NCI-H748 (cell line): ENCODE data around the gene FALEC.
A peak's percentile ranks its signal among the peaks of the same experiment; 100 is the strongest.
"Not testable (repeated sequence)": the region's sequence is repeated elsewhere in the genome, so short reads cannot be mapped to it uniquely, and the experiment has no call there.

Experiments used
- DNase-seq: peaks from one replicate; lab custom pipeline; 2025; ENCODE audit not compliant: unreplicated experiment; lab: John Stamatoyannopoulos, UW

Gene FALEC

GRCh38 chr1:150558303-150558704, 42.8 kb downstream of the FALEC start:
- no peak for DNase-seq

- DNase-seq = no peak
These were observed 43.5 kb downstream of the FALEC start for GRCh38 chr1:150558761-150559655.

DNA sequence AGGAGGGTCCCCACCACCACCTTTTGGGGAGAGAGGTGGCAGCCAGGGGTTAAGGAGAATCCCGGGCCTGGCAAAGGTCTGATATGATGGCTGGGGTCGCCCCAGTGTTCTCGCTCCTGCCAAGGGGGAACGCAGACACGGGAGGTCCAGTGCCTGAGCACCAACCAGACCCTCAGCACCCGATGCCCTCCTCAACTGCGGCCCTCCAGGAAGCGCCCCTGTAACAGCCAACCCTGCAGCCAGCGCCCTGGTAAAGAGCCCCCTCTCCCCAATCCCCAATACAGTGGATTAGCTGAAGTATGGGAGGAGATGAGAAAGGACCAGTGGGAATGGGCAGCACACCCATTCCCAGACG, 44.1 kb downstream of the FALEC start:
- no peak for DNase-seq

DNA sequence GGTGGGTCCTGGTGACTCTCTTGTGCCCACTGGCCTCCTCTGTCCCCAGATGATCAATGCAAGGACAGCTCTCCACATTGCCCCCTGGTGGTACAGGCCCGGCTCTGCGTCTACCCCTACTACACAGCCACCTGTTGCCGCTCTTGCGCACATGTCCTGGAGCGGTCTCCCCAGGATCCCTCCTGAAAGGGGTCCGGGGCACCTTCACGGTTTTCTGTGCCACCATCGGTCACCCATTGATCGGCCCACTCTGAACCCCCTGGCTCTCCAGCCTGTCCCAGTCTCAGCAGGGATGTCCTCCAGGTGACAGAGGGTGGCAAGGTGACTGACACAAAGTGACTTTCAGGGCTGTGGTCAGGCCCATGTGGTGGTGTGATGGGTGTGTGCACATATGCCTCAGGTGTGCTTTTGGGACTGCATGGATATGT, 44.5 kb downstream of the FALEC start:
- peak; percentile 67 for DNase-seq

DNA sequence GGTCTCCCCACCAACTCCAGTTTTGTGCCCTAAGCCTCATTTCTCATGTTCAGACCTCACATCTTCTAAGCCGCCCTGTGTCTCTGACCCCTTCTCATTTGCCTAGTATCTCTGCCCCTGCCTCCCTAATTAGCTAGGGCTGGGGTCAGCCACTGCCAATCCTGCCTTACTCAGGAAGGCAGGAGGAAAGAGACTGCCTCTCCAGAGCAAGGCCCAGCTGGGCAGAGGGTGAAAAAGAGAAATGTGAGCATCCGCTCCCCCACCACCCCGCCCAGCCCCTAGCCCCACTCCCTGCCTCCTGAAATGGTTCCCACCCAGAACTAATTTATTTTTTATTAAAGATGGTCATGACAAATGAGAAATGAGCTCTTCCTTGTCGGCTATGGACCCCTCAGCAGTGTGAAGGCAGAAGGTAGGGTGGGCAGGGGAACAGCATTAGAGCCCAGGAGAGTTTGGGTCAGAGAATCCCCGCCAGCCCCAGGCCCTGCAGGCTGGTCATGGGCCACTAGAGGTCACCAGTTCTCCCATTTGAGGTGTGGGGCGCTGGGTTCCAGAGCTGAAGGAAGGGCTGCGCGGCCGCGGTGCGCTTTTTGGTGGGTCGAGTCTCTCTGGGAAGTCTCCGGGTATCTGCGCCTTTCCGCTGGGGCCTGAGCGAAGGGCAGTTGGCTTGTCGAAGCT, 45.2 kb downstream of the FALEC start:
- peak; percentile 88 for DNase-seq

DNA sequence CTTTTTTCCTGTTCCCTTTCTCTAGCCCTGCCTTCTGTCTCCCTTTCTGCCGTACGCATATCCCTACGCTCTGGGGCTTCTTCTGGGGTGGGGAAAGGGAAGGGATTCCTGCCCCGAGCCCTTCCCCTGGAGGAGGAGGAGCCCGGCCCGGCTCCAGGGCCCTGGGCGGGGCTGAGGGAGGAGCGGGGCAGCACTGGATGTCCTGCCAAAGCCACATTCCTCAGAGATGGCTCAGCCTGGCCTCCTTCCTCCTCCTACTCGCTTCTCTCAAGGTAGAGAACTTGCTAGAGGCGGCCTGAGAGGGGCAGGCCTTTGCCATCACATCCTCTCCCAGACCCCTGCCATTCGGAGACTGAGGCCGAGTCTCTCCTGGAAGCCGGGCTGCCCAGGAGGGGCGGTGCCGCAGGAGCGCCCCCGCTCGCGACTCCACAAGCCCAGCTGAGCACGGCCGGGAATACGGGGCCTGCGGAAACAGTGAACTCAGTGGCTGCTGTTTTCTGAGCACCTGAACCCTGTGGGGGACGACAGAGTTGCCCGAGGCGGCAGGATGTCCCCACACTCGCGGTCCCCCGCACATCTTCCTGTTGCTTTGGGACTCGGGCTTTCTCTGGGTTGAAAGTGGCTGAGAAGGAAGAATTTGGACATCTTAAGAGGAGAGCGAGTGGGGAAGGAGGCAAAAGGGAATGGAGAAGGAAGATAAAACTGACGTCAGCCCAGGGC, 45.9 kb downstream of the FALEC start:
- peak; percentile 85 for DNase-seq

GRCh38 chr1:150561974-150562445, 46.5 kb downstream of the FALEC start:
- peak; percentile 88 for DNase-seq

DNA sequence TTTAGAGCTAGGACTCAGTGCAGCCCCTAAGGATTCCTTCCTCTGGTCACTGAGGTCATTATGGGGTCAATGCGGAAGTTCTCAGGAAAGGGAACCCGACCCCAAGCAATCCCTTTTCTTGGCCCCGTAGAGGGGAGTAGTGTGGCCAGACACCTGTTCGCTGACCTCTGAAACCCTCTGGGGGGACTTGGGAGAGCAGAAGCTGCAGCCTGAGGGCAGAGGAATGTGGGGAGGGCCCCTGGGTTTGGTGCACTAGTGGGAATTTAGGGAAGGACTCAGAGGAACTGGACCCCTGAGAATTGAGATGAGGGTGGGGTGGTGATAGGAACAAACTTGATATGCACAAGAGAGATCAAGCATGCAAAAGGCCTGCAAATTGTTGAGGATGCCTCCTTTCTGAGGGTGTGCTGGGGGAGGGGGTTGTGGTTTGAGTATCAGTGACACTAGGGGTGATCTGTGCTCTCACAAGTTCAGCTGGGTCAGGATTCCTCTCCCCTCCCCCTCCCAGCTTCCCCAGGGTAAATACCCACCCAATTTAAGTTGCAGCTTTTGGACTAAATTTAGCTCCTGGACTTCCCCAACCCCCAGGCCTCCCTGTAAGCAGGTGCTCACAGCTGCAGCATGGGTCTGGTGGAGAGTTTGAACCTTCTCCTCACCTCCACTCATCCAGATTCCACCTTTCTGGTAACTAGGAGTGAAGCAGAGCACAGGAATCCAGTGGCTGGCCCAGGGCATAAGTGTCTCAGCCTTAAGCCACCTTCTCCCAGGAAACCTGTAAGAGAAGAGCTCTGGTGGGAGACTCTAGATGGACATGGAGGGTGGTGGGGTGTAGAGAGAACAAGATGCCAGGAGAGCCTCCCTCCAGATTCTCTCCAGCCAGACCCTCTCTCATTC, 47.1 kb downstream of the FALEC start:
- no peak for DNase-seq

GRCh38 chr1:150563340-150564038, 47.9 kb downstream of the FALEC start:
- no peak for DNase-seq

DNA sequence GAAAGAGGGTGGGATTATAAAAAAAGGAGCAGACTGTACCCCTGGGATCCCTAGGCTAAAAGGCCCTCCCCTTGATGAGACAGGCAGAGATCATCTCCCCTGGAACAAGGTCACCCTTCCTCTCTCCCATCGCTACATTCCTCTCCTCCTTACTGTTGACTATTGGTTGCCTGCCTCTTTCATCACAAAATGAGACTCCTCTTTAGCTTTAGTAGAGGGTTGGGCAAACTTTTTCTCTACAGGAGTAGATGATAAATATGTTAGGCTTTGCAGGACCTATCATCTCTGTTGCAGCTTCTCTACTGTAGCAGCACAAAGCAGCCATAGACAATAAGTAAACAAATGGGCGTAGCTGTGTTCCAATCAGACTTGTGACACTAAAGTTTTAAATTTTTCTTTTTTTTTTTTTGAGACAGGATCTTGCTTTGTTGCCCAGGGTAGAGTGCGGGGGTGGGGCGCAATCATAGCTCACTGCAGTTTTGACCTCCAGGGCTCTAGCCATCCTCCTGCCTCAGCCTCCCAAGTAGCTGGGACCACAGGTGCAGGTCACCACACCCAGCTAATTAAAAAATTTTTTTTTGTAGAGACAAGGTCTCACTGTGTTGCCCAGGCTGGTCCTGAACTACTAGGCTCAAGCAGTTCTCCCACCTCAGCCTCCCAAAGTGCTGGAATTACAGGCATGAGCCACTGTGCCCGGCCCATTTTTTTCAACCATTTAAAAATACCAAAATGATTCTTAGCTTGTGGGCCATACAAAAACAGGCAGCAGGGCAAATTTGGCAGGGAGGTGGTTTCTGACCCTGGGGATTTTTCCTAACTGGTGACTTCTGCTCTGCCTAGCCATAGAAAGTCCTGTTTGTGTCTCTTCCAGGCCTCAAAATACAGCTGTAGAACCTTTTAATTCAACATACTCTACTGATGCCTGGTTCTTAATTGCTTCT, 48.8 kb downstream of the FALEC start:
- no peak for DNase-seq

DNA sequence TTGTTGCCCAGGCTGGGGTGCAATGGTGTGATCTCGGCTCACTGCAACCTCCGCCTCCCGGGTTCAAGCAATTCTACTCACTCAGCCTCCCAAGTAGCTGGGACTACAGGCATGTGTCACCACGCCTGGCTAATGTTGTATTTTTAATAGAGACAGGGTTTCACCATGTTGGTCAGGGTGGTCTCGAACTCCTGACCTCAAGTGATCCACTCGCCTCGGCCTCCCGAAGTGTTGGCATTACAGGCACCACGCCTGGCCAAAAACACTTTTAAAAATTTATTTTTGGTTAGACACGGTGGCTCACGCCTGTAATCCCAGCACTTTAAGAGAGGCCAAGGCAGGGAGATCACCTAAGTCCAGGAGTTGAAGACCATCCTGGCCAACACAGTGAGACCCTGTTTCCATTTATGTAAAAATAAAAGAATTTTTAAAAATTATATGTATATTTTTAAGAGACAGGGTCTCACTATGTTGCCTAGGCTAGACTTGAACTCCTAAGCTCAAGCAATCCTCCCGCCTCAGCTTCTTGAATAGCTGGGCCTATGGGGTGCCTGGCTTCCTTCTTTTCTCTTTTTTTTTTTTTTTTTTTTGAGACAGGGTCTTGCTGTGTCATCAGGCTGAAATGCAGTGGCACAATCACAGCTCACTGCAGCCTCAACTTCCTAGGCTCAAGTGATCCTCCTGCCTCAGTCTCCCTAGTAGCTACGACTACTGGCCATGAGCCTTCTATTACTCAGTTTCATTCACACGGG, 49.9 kb downstream of the FALEC start:
- not testable (repeated sequence) for DNase-seq

- DNase-seq = no peak
These were observed 51.2 kb downstream of the FALEC start for GRCh38 chr1:150566589-150567340.

DNA sequence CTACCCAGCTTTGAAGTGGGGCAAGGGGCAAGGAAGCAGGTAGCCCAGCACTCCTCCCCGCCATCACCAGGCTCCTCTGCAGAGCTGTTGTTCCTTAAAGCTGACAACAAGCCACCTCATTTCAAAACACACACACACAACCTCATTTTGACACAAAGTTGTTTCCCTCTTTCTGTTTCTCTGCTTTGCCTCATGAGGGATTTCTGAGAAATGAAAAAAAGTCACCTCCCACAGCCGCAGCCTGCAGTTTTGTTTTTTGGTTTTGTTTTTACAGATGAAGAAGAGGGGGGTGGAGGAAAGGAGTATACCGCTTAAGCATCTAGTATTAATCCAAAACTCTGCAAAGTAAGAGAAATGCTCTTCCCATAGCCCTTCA, 51.8 kb downstream of the FALEC start:
- no peak for DNase-seq

DNA sequence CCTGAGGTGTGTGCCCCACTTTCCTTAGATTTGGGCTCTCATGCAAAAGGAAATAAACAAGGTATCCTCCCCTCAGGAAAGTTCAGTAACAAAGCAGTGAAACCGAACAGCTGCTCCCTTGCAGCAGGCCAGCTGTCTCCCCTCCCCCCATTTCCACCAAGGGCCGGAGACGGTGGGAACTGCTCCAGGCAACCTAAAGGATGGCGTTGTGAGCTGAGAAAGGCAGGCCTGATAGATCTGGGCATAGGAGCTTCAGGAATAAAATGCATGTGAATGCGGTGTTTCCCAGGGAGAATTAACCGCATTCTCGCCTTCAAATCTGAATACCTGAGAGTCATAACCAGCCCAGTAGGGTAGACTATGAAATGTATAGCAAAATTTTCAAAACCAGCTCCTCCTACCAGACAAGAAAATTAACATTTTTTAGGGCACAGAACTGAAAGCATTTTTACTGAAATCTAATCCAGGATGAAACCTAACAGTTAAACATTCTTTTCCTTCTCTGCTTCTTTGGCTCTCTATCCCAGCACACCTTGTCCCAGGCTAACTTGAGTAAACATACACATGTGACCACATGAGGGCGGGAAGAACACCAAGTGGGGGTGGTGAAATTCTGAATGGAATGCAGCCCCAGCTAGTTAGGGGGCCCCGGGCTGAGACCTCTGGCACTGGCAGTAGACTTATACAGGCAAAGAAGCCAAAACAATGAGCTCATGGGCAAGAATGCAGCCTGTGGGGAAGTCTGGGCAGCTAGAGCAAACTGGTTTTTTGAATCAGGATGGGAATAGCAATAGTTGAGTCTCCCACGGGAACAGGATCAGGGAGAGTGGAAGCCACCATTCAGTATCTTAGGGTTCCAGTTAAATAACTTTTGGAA, 52.4 kb downstream of the FALEC start:
- no peak for DNase-seq

- no peak for DNase-seq
These were observed 53.0 kb downstream of the FALEC start for GRCh38 chr1:150568594-150568966.

DNA sequence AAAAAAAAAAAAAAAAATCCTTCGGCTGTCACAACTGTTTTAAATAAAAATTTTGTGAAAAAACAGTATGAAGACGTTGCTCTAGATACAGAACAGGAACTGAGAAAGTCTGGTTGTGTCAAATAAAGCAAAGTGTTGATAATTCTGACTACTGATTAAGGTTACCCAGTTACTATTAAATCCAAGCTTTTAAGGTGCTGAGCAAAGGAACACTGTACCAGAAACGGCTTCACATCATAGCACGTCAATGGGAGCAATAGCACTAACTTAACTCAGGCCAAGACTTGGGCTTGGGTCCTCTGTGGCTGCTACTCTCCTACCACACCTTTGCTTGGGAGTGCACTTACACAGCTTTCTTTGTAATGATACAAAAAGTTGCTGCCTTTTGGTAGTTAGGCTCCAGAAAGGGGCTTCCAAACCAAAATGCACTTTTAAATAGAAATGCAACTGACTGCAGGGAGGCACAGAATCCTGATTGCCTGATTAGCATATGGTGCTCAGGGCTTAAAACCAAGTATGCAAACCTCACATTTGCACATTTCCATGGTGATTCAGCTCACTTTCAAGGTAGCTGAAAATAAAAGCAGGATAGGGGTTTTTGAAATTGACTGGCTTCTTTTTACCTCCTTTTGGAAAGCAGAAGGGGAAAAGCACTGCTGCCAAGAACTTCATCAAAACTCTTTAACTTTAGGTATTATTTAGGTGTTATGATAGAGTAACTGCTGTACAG, 57.5 kb downstream of the FALEC start:
- no peak for DNase-seq
